Neutrophil (primary cell): ENCODE data around the gene NSD2.

ENCODE experiments used
- H3K27ac ChIP-seq: fragments of 200-600 bp; sonication (generic); 2 replicates; pipeline ENCODE4 v1.5.1; 2016; ENCODE audit warnings: mild to moderate bottlenecking, moderate library complexity
- H3K27me3 ChIP-seq: fragments of 200-600 bp; sonication (generic); 2 replicates; pipeline ENCODE4 v1.6.0; 2016; ENCODE audit warnings: mild to moderate bottlenecking
- H3K36me3 ChIP-seq: fragments of 200-600 bp; sonication (generic); 2 replicates; pipeline ENCODE4 v1.5.1; 2017
- H3K4me1 ChIP-seq, 2 experiments: fragments of 200-600 bp in 1 of 2; sonication (generic) in 1 of 2; 1 replicate in 1 of 2; 2 replicates in 1 of 2; pipeline versions ENCODE4 v1.5.1 to v1.6.1; 2013 to 2016; ENCODE audit warnings: low read depth in 1 of 2, low read length in 1 of 2, mild to moderate bottlenecking in 1 of 2, moderate library complexity in 1 of 2; ENCODE audit not compliant: control insufficient read depth in 1 of 2, insufficient read depth in 1 of 2
- H3K4me3 ChIP-seq, 2 experiments: fragments of 200-600 bp in 1 of 2; sonication (generic) in 1 of 2; 1 replicate in 1 of 2; 2 replicates in 1 of 2; pipeline ENCODE4 v1.5.1; 2013 to 2016; ENCODE audit warnings: low read depth in 1 of 2, low read length in 1 of 2, mild to moderate bottlenecking in 1 of 2, moderate library complexity in 1 of 2
- H3K9me3 ChIP-seq: fragments of 200-600 bp; sonication (generic); 2 replicates; pipeline ENCODE4 v1.5.1; 2016
- CTCF ChIP-seq: fragments of 200-600 bp; sonication (generic); IDR thresholded peaks from 2 replicates; pipeline ENCODE4 v1.5.1; 2016; ENCODE audit warnings: antibody characterized with exemption

Gene NSD2

GRCh38 chr4:1978226-1978625 lies 107.0 kb downstream of the NSD2 start:
- no peak overlapping the region for H3K27ac ChIP-seq
- H3K36me3 ChIP-seq: peaks cover 97% of the 10 kb centered on the region
- H3K4me1 ChIP-seq: no peaks in the 10 kb centered on the region
- no peaks in the 10 kb centered on the region for H3K9me3 ChIP-seq
- H3K27me3 ChIP-seq: no peaks in the 10 kb centered on the region
- no peak for TF ChIP-seq CTCF
- no peak overlapping the region for H3K4me3 ChIP-seq

- H3K4me3 ChIP-seq: no peak overlapping the region
- H3K27ac ChIP-seq: no peak overlapping the region
- H3K9me3 ChIP-seq: no peaks in the 10 kb centered on the region
- no peak for TF ChIP-seq CTCF
- H3K27me3 ChIP-seq: no peaks in the 10 kb centered on the region
- H3K36me3 ChIP-seq: peaks cover 97% of the 10 kb centered on the region
- H3K4me1 ChIP-seq: no peaks in the 10 kb centered on the region
These were observed 107.7 kb downstream of the NSD2 start for GRCh38 chr4:1978741-1979476.

- Histone ChIP-seq H3K4me3 (no peak overlapping the region), H3K27me3 (no peaks in the 10 kb centered on the region), H3K27ac (no peak overlapping the region), H3K9me3 (no peaks in the 10 kb centered on the region), H3K4me1 (no peaks in the 10 kb centered on the region), H3K36me3 (peaks cover 98% of the 10 kb centered on the region)
- TF ChIP-seq CTCF: no peak
These were observed 108.4 kb downstream of the NSD2 start for GRCh38 chr4:1979477-1980196.

GRCh38 chr4:1980561-1981041 lies 109.4 kb downstream of the NSD2 start:
- Histone ChIP-seq H3K36me3 (peaks cover 98% of the 10 kb centered on the region), H3K27ac (no peak overlapping the region), H3K9me3 (no peaks in the 10 kb centered on the region), H3K4me3 (no peak overlapping the region), H3K4me1 (no peaks in the 10 kb centered on the region), H3K27me3 (no peaks in the 10 kb centered on the region)
- TF ChIP-seq CTCF: no peak

GRCh38 chr4:1981251-1982058 lies 110.3 kb downstream of the NSD2 start:
- H3K27ac ChIP-seq: no peak overlapping the region
- H3K4me3 ChIP-seq: no peak overlapping the region
- H3K4me1 ChIP-seq: no peaks in the 10 kb centered on the region
- TF ChIP-seq CTCF: no peak
- peaks cover 98% of the 10 kb centered on the region for H3K36me3 ChIP-seq
- no peaks in the 10 kb centered on the region for H3K9me3 ChIP-seq
- no peaks in the 10 kb centered on the region for H3K27me3 ChIP-seq
